K562 (cell line): ENCODE data around the gene OLFML3. TPM values are rescaled to one million over a fixed set of nuclear protein-coding genes. Genes with fewer than 3 reads are reported as not detected.
A peak's percentile ranks its signal among the peaks of the same experiment; 100 is the strongest.

Experiments
- ATAC-seq: fragments of 200-7000 bp; cut with Tn5 transposase; 3 replicates; pipeline ENCODE4 v1.9.1; 2020; ENCODE audit warnings: moderate library complexity
- BruUV-seq: library from RNA; stranded (reverse); fragments of 400-500 nt; replicated peaks from 2 replicates; lab custom pipeline; 2021; lab: Mats Ljungman, UMichigan
- CTCF ChIA-PET: fragments of 300-600 bp; formaldehyde crosslinking; extraction: SDS; loops from one replicate; lab custom pipeline; 2021; ENCODE audit warnings: low intra/inter-chr PET ratio; lab: Yijun Ruan, JAX
- POLR2A ChIA-PET: fragments of 300-600, 350-650 bp; sonication (Branson Sonifier 250); formaldehyde crosslinking; extraction: SDS; loops from one replicate; lab custom pipeline; 2021; ENCODE audit warnings: antibody characterized with exemption, inconsistent platforms; lab: Yijun Ruan, JAX
- DNase-seq, 4 experiments: peaks; one replicate each; pipeline versions ENCODE4 v3.0.0 to v3.0.0-alpha.2; 2011 to 2018; ENCODE audit warnings: low spot score in 3 of 4, mixed read lengths in 3 of 4; ENCODE audit errors: extremely low read depth in 1 of 4
- FAIRE-seq: peaks from 2 replicates; lab custom pipeline; 2011; peaks lifted over from hg19 to GRCh38; lab: Jason Lieb, UNC
- H2AFZ ChIP-seq: 2 replicates; pipeline ENCODE4 v1.6.0; 2011; ENCODE audit warnings: low read depth, low read length, control low read depth, inconsistent platforms
- H3K27ac ChIP-seq: fragments of 200-600 bp; 3 replicates; pipeline ENCODE4 v1.8.0; 2011; ENCODE audit warnings: low read depth, mild to moderate bottlenecking, control low read depth, inconsistent platforms, low read length, moderate library complexity, mixed read lengths; ENCODE audit errors: extremely low read depth
- H3K27me3 ChIP-seq, 2 experiments: fragments of 300-600 bp in 1 of 2; 2 replicates in 1 of 2; 3 replicates in 1 of 2; pipeline versions ENCODE4 v1.6.0 to v1.8.0; 2011; ENCODE audit warnings: inconsistent platforms in 2 of 2, low read length in 2 of 2, mild to moderate bottlenecking in 1 of 2, mixed read lengths in 1 of 2, moderate library complexity in 1 of 2; ENCODE audit not compliant: control insufficient read depth in 2 of 2, insufficient read depth in 2 of 2
- H3K36me3 ChIP-seq: fragments of 300-600 bp; 3 replicates; pipeline ENCODE4 v1.8.0; 2011; ENCODE audit warnings: mild to moderate bottlenecking, low read length, inconsistent platforms; ENCODE audit not compliant: control insufficient read depth, insufficient read depth
- H3K4me1 ChIP-seq, 2 experiments: fragments of 200-600 bp in 1 of 2; replicated peaks in 1 of 2; 2 replicates in 1 of 2; 3 replicates in 1 of 2; pipeline versions ENCODE4 v1.5.1 to v1.8.0; 2011; ENCODE audit warnings: inconsistent platforms in 2 of 2, low read length in 2 of 2, mild to moderate bottlenecking in 1 of 2, mixed read lengths in 1 of 2, moderate library complexity in 1 of 2; ENCODE audit not compliant: control insufficient read depth in 2 of 2, insufficient read depth in 2 of 2
- H3K4me2 ChIP-seq: 2 replicates; pipeline ENCODE4 v1.6.1; 2011; ENCODE audit warnings: low read length, control low read depth, inconsistent platforms, mixed read lengths; ENCODE audit not compliant: insufficient read depth
- H3K4me3 ChIP-seq: fragments of 200-600 bp; sonication (generic), shearing (Covaris generic); 2 replicates; pipeline ENCODE4 v1.5.1; 2016; ENCODE audit warnings: control low read depth, inconsistent platforms
- H3K79me2 ChIP-seq: fragments of 200-600 bp; 3 replicates; pipeline ENCODE4 v1.8.0; 2011; ENCODE audit warnings: low read length, inconsistent platforms; ENCODE audit not compliant: control insufficient read depth, insufficient read depth
- H3K9ac ChIP-seq, 2 experiments: 2 replicates each; pipeline versions ENCODE4 v1.6.0 to v1.6.1; 2011; ENCODE audit warnings: low read depth in 2 of 2, low read length in 2 of 2, control low read depth in 1 of 2, inconsistent platforms in 1 of 2, mild to moderate bottlenecking in 1 of 2, mixed read lengths in 1 of 2; ENCODE audit not compliant: insufficient read depth in 1 of 2
- H3K9me1 ChIP-seq: one replicate; pipeline ENCODE4 v1.6.0; 2011; ENCODE audit warnings: inconsistent platforms, mild to moderate bottlenecking, low read length, moderate library complexity; ENCODE audit not compliant: control insufficient read depth, insufficient read depth
- H3K9me3 ChIP-seq: replicated peaks from 2 replicates; pipeline ENCODE4 v1.5.1; 2011; ENCODE audit warnings: low read depth, low read length, inconsistent platforms; ENCODE audit not compliant: control insufficient read depth, insufficient read depth
- H4K20me1 ChIP-seq: replicated peaks from 2 replicates; pipeline ENCODE4 v1.6.1; 2011; ENCODE audit warnings: low read length, inconsistent platforms, mixed read lengths; ENCODE audit not compliant: control insufficient read depth, insufficient read depth
- ATF7 ChIP-seq: fragments of 450-650 bp; IDR thresholded peaks from 2 replicates; pipeline ENCODE4 v1.7.1; 2014; ENCODE audit warnings: mild to moderate bottlenecking, moderate library complexity
- CEBPG ChIP-seq, 3 experiments: fragments of 200-800 bp in 1 of 3; sonication (Bioruptor generic) in 1 of 3; sonication (generic) in 1 of 3; formaldehyde crosslinking in 1 of 3; IDR thresholded peaks in 2 of 3; conservative IDR thresholded peaks in 1 of 3; 2 replicates each; pipeline versions ENCODE4 v1.6.1 to v1.8.0; 2016 to 2022; ENCODE audit warnings: missing compliant biosample characterization in 2 of 3, missing genetic modification characterization in 2 of 3, mild to moderate bottlenecking in 1 of 3, missing genetic modification reagents in 1 of 3
- ESRRB ChIP-seq: fragments of 250-450 bp; sonication (Bioruptor Pico); IDR thresholded peaks from 2 replicates; pipeline ENCODE4 v1.5.0; 2020; ENCODE audit warnings: mild to moderate bottlenecking, moderate library complexity, borderline replicate concordance
- JUNB ChIP-seq: fragments of 450-650 bp; formaldehyde crosslinking; conservative IDR thresholded peaks from 2 replicates; pipeline ENCODE4 v1.4.0; 2020; ENCODE audit warnings: mild to moderate bottlenecking
- ZNF316 ChIP-seq: fragments of 450-650 bp; IDR thresholded peaks from 2 replicates; pipeline ENCODE4 v1.6.1; 2016
- WGBS: fragments of 100-300 bp; shearing (Covaris generic); methylation state at CpG from one replicate; pipeline ENCODE4 v1.1.6; 2016; ENCODE audit warnings: low coverage, mixed read lengths; ENCODE audit not compliant: insufficient coverage; ENCODE audit errors: missing lambda C conversion rate; 5-methylcytosine and 5-hydroxymethylcytosine counted together
- in situ Hi-C: fragments of 300-500 bp; cut with MboI; formaldehyde crosslinking; loops from 4 replicates; pipeline ENCODE4 v1.15.0; 2018; ENCODE audit warnings: inconsistent platforms, mixed read lengths
- intact Hi-C: fragments of 100-400 bp; cut with micrococcal nuclease; formaldehyde crosslinking; loops from 2 replicates; pipeline ENCODE4 v1.14.2; 2022
- polyA plus RNA-seq, 8 experiments: library from polyadenylated mRNA; depleted of rRNA in 4 of 8; stranded (reverse) in 5 of 8; unstranded in 3 of 8; fragments of >200 nt; fragmentation: Nextera tagmentation in 2 of 8; fragmentation: Illumina TruSeq in 1 of 8; extraction: Ambion mirVana in 2 of 8; extraction: Trizol in 1 of 8; gene quantifications; 2 replicates each; pipeline versions ENCODE4 v1.2.1 to v1.2.3, GENCODE V29; 2011 to 2014; ENCODE audit warnings: inconsistent platforms in 1 of 8, missing spikeins in 1 of 8
- total RNA-seq, 7 experiments: library from RNA; depleted of rRNA in 6 of 7; stranded (reverse); fragments of >200 nt in 6 of 7; fragmentation: Illumina TruSeq in 2 of 7; extraction: Trizol in 2 of 7; gene quantifications; 2 replicates each; pipeline versions ENCODE4 v1.2.1 to v1.2.3, GENCODE V29; 2011 to 2021; ENCODE audit warnings: low replicate concordance in 1 of 7
- TF ChIP-seq, protein P1 (sequence below), 2 experiments: fragments of 450-650 bp in 1 of 2; sonication (generic) in 1 of 2; formaldehyde crosslinking in 1 of 2; IDR thresholded peaks in 1 of 2; conservative IDR thresholded peaks in 1 of 2; 2 replicates each; pipeline versions ENCODE4 v1.6.1 to v1.8.1; 2016 to 2023; ENCODE audit warnings: mild to moderate bottlenecking in 2 of 2, moderate library complexity in 2 of 2, inconsistent platforms in 1 of 2, missing genetic modification reagents in 1 of 2
- TF ChIP-seq, protein P2 (sequence below): fragments of 250-450 bp; sonication (Bioruptor Pico); IDR thresholded peaks from 2 replicates; pipeline ENCODE4 v1.5.0; 2020; ENCODE audit warnings: mild to moderate bottlenecking, borderline replicate concordance
- TF ChIP-seq, protein P3 (sequence below), 2 experiments: fragments of 200-800 bp in 1 of 2; sonication (Bioruptor generic) in 1 of 2; sonication (generic) in 1 of 2; formaldehyde crosslinking in 1 of 2; IDR thresholded peaks in 1 of 2; conservative IDR thresholded peaks in 1 of 2; 2 replicates each; pipeline versions ENCODE4 v1.5.0 to v1.6.1; 2016 to 2020; ENCODE audit warnings: missing compliant biosample characterization in 1 of 2, missing genetic modification characterization in 1 of 2, missing genetic modification reagents in 1 of 2
- TF ChIP-seq, protein P4 (sequence below): fragments of 250-450 bp; sonication (Bioruptor Pico); IDR thresholded peaks from 2 replicates; pipeline ENCODE4 v1.4.0; 2020

The OLFML3 gene
- total and polyA plus RNA-seq, 9 of the 15 experiments (the other 6 are each of a cell fraction or from before 2014, with no cell fraction given) = 0.07 to 0.13 (median 0.07) TPM; not detected in 6

DNA sequence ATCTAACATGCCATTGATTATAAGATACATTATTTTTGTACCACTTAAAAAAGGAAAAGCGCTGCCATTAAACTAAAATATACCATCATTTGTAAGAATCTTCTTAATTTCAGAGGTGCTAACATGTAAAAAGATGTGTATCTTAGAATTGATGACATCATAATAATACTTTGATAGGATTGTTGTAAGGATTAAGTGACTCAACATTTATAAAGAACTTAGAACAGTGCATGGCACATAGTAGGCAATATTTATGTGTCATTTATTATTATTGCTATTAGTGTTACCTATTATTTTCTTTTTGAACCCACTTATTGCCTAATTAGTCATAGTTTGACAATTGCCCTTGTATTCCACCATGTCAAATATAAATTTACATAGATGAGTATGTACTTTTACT is 28.4 kb upstream of the OLFML3 start:
- BruUV-seq = no TSS peak
- Histone ChIP-seq H3K9ac (no peak overlapping the region), H3K36me3 (peaks cover 47% of the 10 kb centered on the region), H3K79me2 (peaks cover 71% of the 10 kb centered on the region), H3K4me3 (no peak overlapping the region), H3K4me2 (no peak overlapping the region), H3K4me1 (peaks cover 11 to 27% of the 10 kb centered on the region in 2 experiments; a peak in 4 of 5 replicates), H3K27ac (no peak overlapping the region), H4K20me1 (no peaks in the 10 kb centered on the region), H3K9me1 (no peaks in the 10 kb centered on the region), H2AFZ (no peak overlapping the region), H3K9me3 (no peaks in the 10 kb centered on the region), H3K27me3 (no peaks in the 10 kb centered on the region)
- TF ChIP-seq JUNB (CRISPR knock-in tag) (0 out of 2 replicates have a peak, but pooled peaks have one; percentile 48), ATF7 (peak; percentile 47; the same call in 1 of the 2 replicates), CEBPG (CRISPR knock-in tag; IDR thresholded peaks at IDR 0.05) (no peak), CEBPG (tag; conservative IDR thresholded peaks at IDR 0.05 in 1 of 2, IDR thresholded peaks at IDR 0.05 in 1 of 2) (0 out of 4 replicates have a peak, but pooled peaks of 1 of the 2 experiments have one; percentile 6), ESRRB (CRISPR knock-in tag) (no peak), ZNF316 (peak; percentile 43)
- TF ChIP-seq, protein P1, sequence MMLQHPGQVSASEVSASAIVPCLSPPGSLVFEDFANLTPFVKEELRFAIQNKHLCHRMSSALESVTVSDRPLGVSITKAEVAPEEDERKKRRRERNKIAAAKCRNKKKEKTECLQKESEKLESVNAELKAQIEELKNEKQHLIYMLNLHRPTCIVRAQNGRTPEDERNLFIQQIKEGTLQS (IDR thresholded peaks at IDR 0.05) = peak; percentile 82
- TF ChIP-seq, protein P1 (CRISPR knock-in tag; conservative IDR thresholded peaks at IDR 0.05) = no peak
- TF ChIP-seq, protein P2, sequence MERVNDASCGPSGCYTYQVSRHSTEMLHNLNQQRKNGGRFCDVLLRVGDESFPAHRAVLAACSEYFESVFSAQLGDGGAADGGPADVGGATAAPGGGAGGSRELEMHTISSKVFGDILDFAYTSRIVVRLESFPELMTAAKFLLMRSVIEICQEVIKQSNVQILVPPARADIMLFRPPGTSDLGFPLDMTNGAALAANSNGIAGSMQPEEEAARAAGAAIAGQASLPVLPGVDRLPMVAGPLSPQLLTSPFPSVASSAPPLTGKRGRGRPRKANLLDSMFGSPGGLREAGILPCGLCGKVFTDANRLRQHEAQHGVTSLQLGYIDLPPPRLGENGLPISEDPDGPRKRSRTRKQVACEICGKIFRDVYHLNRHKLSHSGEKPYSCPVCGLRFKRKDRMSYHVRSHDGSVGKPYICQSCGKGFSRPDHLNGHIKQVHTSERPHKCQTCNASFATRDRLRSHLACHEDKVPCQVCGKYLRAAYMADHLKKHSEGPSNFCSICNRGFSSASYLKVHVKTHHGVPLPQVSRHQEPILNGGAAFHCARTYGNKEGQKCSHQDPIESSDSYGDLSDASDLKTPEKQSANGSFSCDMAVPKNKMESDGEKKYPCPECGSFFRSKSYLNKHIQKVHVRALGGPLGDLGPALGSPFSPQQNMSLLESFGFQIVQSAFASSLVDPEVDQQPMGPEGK (CRISPR knock-in tag) = no peak
- TF ChIP-seq, protein P3, sequence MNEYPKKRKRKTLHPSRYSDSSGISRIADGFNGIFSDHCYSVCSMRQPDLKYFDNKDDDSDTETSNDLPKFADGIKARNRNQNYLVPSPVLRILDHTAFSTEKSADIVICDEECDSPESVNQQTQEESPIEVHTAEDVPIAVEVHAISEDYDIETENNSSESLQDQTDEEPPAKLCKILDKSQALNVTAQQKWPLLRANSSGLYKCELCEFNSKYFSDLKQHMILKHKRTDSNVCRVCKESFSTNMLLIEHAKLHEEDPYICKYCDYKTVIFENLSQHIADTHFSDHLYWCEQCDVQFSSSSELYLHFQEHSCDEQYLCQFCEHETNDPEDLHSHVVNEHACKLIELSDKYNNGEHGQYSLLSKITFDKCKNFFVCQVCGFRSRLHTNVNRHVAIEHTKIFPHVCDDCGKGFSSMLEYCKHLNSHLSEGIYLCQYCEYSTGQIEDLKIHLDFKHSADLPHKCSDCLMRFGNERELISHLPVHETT (CRISPR knock-in tag; conservative IDR thresholded peaks at IDR 0.05 in 1 of 2, IDR thresholded peaks at IDR 0.05 in 1 of 2) = no peak
- TF ChIP-seq, protein P4, sequence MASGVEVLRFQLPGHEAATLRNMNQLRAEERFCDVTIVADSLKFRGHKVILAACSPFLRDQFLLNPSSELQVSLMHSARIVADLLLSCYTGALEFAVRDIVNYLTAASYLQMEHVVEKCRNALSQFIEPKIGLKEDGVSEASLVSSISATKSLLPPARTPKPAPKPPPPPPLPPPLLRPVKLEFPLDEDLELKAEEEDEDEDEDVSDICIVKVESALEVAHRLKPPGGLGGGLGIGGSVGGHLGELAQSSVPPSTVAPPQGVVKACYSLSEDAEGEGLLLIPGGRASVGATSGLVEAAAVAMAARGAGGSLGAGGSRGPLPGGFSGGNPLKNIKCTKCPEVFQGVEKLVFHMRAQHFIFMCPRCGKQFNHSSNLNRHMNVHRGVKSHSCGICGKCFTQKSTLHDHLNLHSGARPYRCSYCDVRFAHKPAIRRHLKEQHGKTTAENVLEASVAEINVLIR (CRISPR knock-in tag) = no peak
- intact Hi-C loops (no loop called here), in situ Hi-C loops (no loop called here)
- POLR2A ChIA-PET = interaction anchor here (2.9 kb wide), 2 partner anchors 11 to 21 kb away, joined by 12 to 16 read pairs; no protein-coding TSS in a partner anchor
- WGBS = 85% methylated on average over 1 of the region's 1 CpG
- ATAC-seq = no peak
- CTCF ChIA-PET = interaction anchor here (0.5 kb wide), 2 partner anchors 52 to 1751 kb away, joined by 3 to 6 read pairs; no protein-coding TSS in a partner anchor
- no peak for FAIRE-seq
- DNase-seq = no peak
